ENCODE results near the gene SMG7. TPM values are rescaled to one million over a fixed set of nuclear protein-coding genes. Genes with fewer than 3 reads are reported as not detected.

SMG7 gene
- total RNA-seq, 1 experiment from 2014 or later: 54.1 TPM

- TF ChIP-seq REST (IDR thresholded peaks at IDR 0.05; ENCODE audit: low read depth) (no peak), CEBPB (IDR thresholded peaks at IDR 0.05; ENCODE audit: low read depth) (no peak), JUND (IDR thresholded peaks at IDR 0.05) (no peak), POLR2A (IDR thresholded peaks at IDR 0.05; ENCODE audit: borderline replicate concordance, extremely low read depth, insufficient read depth, insufficient read length) (no peak), FOSL1 (IDR thresholded peaks at IDR 0.05; ENCODE audit: low read depth) (no peak), TCF7L2 (IDR thresholded peaks at IDR 0.05; ENCODE audit: borderline replicate concordance, extremely low read depth, insufficient read depth, insufficient read length) (no peak)
Measured at GRCh38 chr1:183578856-183579255, 106.6 kb downstream of the SMG7 start (continued).

GRCh38 chr1:183580281-183580682 lies 108.0 kb downstream of the SMG7 start:
- no peaks in the 10 kb centered on the region for H3K36me3 ChIP-seq (ENCODE audit: control insufficient read depth in 1 of 2, insufficient read depth in 2 of 2, low read length in 2 of 2)
- H3K9me2 ChIP-seq (ENCODE audit: insufficient read depth): peaks cover 3% of the 10 kb centered on the region; the same call in 1 of the 2 replicates
- H3K27ac ChIP-seq (ENCODE audit: low read depth, low read length): no peak overlapping the region
- no peak overlapping the region for H3K9ac ChIP-seq (ENCODE audit: low read length)
- H3K4me2 ChIP-seq (ENCODE audit: low read length): peak overlapping the region; percentile 43
- DNase-seq (ENCODE audit: low read depth, low spot score): peak; percentile 48
- H3K79me2 ChIP-seq (ENCODE audit: insufficient read depth, low read length): no peaks in the 10 kb centered on the region
- H3K4me3 ChIP-seq (replicated peaks in 1 of 2; ENCODE audit: low read depth in 1 of 2, low read length in 2 of 2): no peak overlapping the region
- ATAC-seq: peak; percentile 92
- 0 out of 2 replicates have a peak, but pooled peaks cover 3% of the 10 kb centered on the region for H3K27me3 ChIP-seq (ENCODE audit: insufficient read depth, low read length)
- RAD21 ChIA-PET (ENCODE audit: low non-redundant PET in 1 of 2, low total read pairs in 2 of 2, uncharacterized antibody in 2 of 2, unreplicated experiment in 2 of 2): interaction anchor here (0.5 to 0.6 kb wide), 2 partner anchors 29 to 713 kb away, joined by 3 read pairs; no protein-coding TSS in a partner anchor
- intact Hi-C loops (cut with micrococcal nuclease): loop anchor here (1.0 kb wide), 1 partner anchor 299 kb away; no protein-coding TSS in a partner anchor
- BruUV-seq (replicated peaks): no TSS peak
- CTCF ChIA-PET: interaction anchor here (0.9 to 1.9 kb wide), 4 partner anchors 14 to 298 kb away, joined by 3 to 4 read pairs (median 3); no protein-coding TSS in a partner anchor
- POLR2A ChIA-PET: interaction anchor here (0.5 to 0.9 kb wide), 3 partner anchors 10 to 903 kb away, joined by 3 to 6 read pairs (median 5); no protein-coding TSS in a partner anchor
- no peaks in the 10 kb centered on the region for H3K9me3 ChIP-seq (ENCODE audit: control insufficient read depth in 1 of 2, insufficient read depth in 1 of 2, low read depth in 1 of 2, low read length in 2 of 2)
- peak overlapping the region; percentile 9 for H2AFZ ChIP-seq (ENCODE audit: low read depth, low read length, poor library complexity, severe bottlenecking)
- H4K20me1 ChIP-seq (ENCODE audit: insufficient read depth): no peaks in the 10 kb centered on the region
- peak; percentile 39 to 61 (median 51); a peak in 5 of 6 replicates for TF ChIP-seq CTCF (IDR thresholded peaks at IDR 0.05 in 2 of 3, conservative IDR thresholded peaks at IDR 0.05 in 1 of 3; ENCODE audit: borderline replicate concordance in 1 of 3, insufficient read depth in 1 of 3, low read depth in 2 of 3, low read length in 2 of 3)
- no peak for TF ChIP-seq ELF1 (IDR thresholded peaks at IDR 0.05; ENCODE audit: borderline replicate concordance, low read depth)
- TF ChIP-seq ZNF274 (IDR thresholded peaks at IDR 0.05; ENCODE audit: low read depth, low read length): no peak
- peak; percentile 68 for TF ChIP-seq RAD21 (IDR thresholded peaks at IDR 0.05; ENCODE audit: low read depth)
- peak; percentile 54 for TF ChIP-seq MAX (IDR thresholded peaks at IDR 0.05)
- no peak for TF ChIP-seq ZBTB33 (IDR thresholded peaks at IDR 0.05; ENCODE audit: extremely low read depth, insufficient replicate concordance, low read length)
- H3K4me1 ChIP-seq (ENCODE audit: control insufficient read depth in 1 of 2, insufficient read depth in 2 of 2, low read length in 2 of 2): peaks cover 0 to 9% of the 10 kb centered on the region in 2 experiments; a peak in 2 of 4 replicates
